Stimulated activated naive CD8-positive, alpha-beta T cell treated with anti-CD3 and anti-CD28 coated beads, Interleukin-15, Interleukin-2, amounts not matched to agents 100 U/mL and 50 U/mL, for 24 hours (primary cell): ENCODE data around the gene SCNN1G.

ENCODE experiments used
- ATAC-seq: fragments of 150-1000 bp; cut with Tn5 transposase; one replicate; pipeline ENCODE4 v1.10.0; 2021
- DNase-seq: peaks from one replicate; pipeline ENCODE4 v3.0.0; 2021

The SCNN1G gene

GRCh38 chr16:23202166-23202565 lies 19.6 kb downstream of the SCNN1G start:
- DNase-seq (no peak), ATAC-seq (no peak)

GRCh38 chr16:23206986-23207385 lies 24.4 kb downstream of the SCNN1G start:
- ATAC-seq (no peak), DNase-seq (no peak)

- ATAC-seq: no peak
- no peak for DNase-seq
These were observed 24.9 kb downstream of the SCNN1G start for GRCh38 chr16:23207485-23207884.

GRCh38 chr16:23209606-23210005 lies 27.1 kb downstream of the SCNN1G start:
- DNase-seq (no peak), ATAC-seq (no peak)

GRCh38 chr16:23213831-23214230 lies 31.3 kb downstream of the SCNN1G start:
- no peak for ATAC-seq
- no peak for DNase-seq

GRCh38 chr16:23214796-23215195 lies 32.3 kb downstream of the SCNN1G start:
- ATAC-seq: no peak
- no peak for DNase-seq

GRCh38 chr16:23215435-23215834 lies 32.9 kb downstream of the SCNN1G start:
- DNase-seq: no peak
- ATAC-seq: no peak

- no peak for ATAC-seq
- no peak for DNase-seq
These were observed 34.2 kb downstream of the SCNN1G start for GRCh38 chr16:23216658-23217246.

- DNase-seq (no peak), ATAC-seq (no peak)
These were observed 35.1 kb downstream of the SCNN1G start for GRCh38 chr16:23217646-23218045.

GRCh38 chr16:23222929-23223328 lies 40.4 kb downstream of the SCNN1G start:
- DNase-seq (no peak), ATAC-seq (no peak)

GRCh38 chr16:23223368-23223767 lies 40.8 kb downstream of the SCNN1G start:
- no peak for DNase-seq
- no peak for ATAC-seq

- no peak for ATAC-seq
- DNase-seq: no peak
These were observed 42.6 kb downstream of the SCNN1G start for GRCh38 chr16:23225109-23225508.

- no peak for DNase-seq
- ATAC-seq: no peak
These were observed 43.1 kb downstream of the SCNN1G start for GRCh38 chr16:23225634-23226033.

GRCh38 chr16:23227529-23227928 lies 45.0 kb downstream of the SCNN1G start:
- no peak for DNase-seq
- ATAC-seq: no peak

GRCh38 chr16:23229714-23230113 lies 47.2 kb downstream of the SCNN1G start:
- ATAC-seq (no peak), DNase-seq (no peak)

- ATAC-seq (no peak), DNase-seq (no peak)
These were observed 50.3 kb downstream of the SCNN1G start for GRCh38 chr16:23232806-23233205.

- DNase-seq (no peak), ATAC-seq (no peak)
These were observed 52.6 kb downstream of the SCNN1G start for GRCh38 chr16:23235176-23235575.

GRCh38 chr16:23236983-23237382 lies 54.4 kb downstream of the SCNN1G start:
- ATAC-seq: no peak
- no peak for DNase-seq

GRCh38 chr16:23240994-23241393 lies 58.4 kb downstream of the SCNN1G start:
- ATAC-seq: no peak
- DNase-seq: no peak

- no peak for ATAC-seq
These were observed 61.6 kb downstream of the SCNN1G start for GRCh38 chr16:23244122-23244521.

GRCh38 chr16:23245268-23245667 lies 62.7 kb downstream of the SCNN1G start:
- no peak for DNase-seq
- ATAC-seq: no peak

More at GRCh38 chr16:23244122-23244521, 61.6 kb downstream of the SCNN1G start:
- no peak for DNase-seq

GRCh38 chr16:23248261-23249194 lies 66.0 kb downstream of the SCNN1G start:
- ATAC-seq: no peak

GRCh38 chr16:23249830-23250229 lies 67.3 kb downstream of the SCNN1G start:
- DNase-seq (no peak), ATAC-seq (no peak)

More at GRCh38 chr16:23248261-23249194, 66.0 kb downstream of the SCNN1G start:
- DNase-seq: no peak

- DNase-seq (no peak), ATAC-seq (no peak)
These were observed 69.8 kb downstream of the SCNN1G start for GRCh38 chr16:23252310-23252709.
